GM21825 (cell line): ENCODE data around the gene NEK7.
"Not testable (repeated sequence)": the region's sequence is repeated elsewhere in the genome, so short reads cannot be mapped to it uniquely, and the experiment has no call there.

Source experiments
- ATAC-seq: cut with Tn5 transposase; IDR thresholded peaks from one replicate; pipeline ENCODE4 v1.9.1; 2021; ENCODE audit warnings: mild to moderate bottlenecking, moderate library complexity; ENCODE audit not compliant: unreplicated experiment

Gene NEK7

DNA sequence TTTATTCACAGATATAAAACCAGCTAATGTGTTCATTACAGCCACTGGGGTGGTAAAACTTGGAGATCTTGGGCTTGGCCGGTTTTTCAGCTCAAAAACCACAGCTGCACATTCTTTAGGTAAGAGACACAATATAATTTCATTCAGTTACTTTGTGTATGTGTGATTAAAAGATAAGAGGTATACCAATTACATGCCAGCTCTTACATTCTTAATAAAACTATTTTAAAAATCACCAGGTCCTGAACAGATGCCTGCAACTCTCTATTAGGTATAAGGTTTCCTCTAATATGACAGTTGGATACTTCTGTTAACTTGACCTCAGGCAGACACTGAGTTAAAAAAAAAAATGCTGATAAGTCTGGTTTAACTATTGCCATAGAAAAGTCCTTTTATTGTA lies 122.1 kb downstream of the NEK7 start:
- ATAC-seq = no peak

DNA sequence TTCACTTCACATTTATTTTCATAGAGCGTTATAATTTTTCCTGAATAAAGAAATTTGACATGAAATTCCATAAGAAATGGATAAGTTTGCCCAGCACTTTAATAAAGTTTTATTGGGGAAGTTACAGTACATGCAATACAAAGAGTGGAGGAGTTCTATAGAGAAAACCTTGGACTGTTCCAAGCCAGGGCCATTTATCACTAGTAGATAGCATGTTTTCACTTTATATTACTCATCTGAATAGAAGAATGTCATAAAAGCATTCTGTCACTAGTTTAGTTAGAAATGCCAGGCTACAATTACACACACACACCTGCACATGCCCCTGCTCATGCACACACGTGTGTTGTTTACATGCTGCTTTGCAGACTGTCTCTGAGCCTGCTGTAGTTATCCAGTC lies 123.3 kb downstream of the NEK7 start:
- no peak for ATAC-seq

DNA sequence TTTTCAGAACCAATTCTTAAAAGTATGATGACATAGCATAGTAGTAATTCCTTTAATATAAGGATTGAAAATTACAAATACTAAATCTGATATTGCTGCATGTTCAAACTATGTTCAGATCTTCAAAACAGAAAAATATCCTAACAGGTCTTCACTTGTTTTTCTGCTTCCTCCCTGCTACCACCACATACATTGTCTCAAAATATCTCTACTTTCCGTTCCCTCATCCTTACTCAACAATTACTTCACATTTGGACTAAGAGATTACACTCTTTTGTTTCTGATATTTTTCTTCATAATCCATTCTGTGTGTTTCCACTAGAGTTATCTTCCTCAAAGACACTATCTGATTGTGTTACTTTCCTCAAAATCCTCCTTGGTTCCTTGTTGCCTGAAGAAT lies 125.1 kb downstream of the NEK7 start:
- no peak for ATAC-seq

DNA sequence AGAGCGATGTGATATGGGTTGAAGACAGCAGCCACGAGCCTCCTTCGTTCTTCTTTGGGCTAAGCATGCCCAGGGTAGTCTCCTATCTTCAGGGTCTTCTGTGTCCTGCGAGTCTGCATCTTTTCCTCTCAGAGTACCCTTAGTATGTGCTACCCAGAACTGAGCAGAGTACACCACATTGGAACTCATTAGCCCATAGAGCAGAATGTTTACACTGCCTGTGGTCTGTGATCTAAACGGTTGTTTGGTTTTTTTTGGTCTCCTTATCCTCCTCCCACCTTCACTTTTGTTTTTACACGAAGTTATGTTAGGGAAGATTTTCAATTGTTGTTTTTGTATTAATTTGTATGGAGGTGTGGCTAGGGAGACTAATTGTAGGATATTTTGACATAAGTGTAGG lies 126.4 kb downstream of the NEK7 start:
- ATAC-seq = no peak

DNA sequence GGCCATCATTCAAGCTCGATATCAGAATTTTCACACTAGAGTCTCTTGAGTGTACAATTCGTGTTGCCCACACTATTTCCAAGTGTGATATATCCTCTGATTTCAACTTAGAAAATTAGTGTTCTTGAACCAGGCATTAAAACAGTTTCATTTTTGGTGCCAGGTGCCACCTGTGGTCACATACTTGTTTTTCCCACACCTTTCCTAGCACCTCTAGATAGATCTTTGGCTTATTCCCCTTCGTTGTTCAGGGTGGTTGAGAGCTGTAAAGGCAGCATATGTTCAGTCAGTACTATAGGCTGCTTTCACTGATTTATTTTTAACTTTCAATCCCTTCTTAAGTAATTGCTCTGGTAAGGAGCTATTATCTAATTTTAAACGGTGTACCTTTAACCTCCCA lies 131.1 kb downstream of the NEK7 start:
- ATAC-seq = no peak

GRCh38 chr1:198290089-198290683 lies 133.4 kb downstream of the NEK7 start:
- ATAC-seq = no peak

GRCh38 chr1:198291036-198291435 lies 134.2 kb downstream of the NEK7 start:
- ATAC-seq = no peak

GRCh38 chr1:198291924-198292323 lies 135.1 kb downstream of the NEK7 start:
- no peak for ATAC-seq

DNA sequence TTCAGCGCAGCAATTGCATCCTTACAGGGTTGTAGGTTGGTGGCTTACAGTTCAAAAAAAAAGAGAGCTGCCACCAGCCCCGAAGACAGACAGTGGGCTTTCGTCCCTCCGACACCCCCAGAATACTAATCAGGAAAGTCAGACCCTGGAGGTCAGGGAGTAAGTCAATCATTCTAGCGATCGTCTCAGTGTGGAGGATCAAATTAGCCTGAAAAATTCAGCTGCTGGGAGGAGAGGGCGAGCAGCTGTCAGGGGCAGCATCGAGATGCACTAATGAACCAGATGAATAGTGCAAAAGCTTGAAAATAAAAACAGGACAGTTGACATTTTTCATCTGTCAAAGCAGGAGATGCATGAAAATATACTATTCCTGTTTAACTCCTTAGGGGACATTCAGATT lies 138.4 kb downstream of the NEK7 start:
- no peak for ATAC-seq

DNA sequence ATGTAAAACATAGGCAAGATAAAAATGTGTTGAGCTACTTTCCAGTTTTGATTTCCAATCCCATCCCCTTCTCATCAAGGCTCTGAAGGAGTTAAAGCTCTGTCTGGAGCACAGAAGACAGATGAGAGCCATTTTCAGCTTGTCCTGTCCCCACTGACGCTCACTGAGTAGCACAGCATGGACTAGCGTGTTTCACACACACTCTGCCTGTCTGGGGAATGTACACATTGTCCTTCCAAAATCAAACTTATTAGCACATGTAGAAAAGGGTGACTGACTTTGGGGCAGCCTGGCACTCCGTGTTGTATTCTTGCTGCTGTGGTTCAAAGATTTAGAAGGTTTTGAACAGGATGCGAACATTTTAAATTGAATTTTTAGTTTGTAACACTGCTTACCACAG lies 139.2 kb downstream of the NEK7 start:
- ATAC-seq = no peak

DNA sequence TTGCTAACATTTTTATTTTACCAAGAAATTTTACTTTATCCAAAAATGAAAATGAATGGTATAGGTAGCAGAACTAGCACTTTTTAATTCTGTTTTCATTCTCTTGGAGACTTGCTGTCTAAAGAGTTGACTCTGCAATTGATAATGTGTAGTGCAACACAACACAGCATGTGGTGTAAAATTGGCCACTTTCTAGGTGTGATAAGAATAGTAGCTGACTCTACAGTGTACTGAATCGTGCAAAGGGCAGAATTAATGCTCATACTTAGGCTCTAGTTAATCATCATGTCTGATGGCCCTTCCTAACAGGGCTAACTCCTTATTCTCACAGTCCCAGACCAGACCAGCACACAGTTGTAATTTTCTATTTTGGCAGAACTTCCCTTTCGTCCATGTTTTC lies 140.5 kb downstream of the NEK7 start:
- ATAC-seq = no peak

- ATAC-seq = no peak
Observed at GRCh38 chr1:198298640-198299039, 141.8 kb downstream of the NEK7 start.

- ATAC-seq = no peak
Observed at GRCh38 chr1:198300451-198300850, 143.7 kb downstream of the NEK7 start.

DNA sequence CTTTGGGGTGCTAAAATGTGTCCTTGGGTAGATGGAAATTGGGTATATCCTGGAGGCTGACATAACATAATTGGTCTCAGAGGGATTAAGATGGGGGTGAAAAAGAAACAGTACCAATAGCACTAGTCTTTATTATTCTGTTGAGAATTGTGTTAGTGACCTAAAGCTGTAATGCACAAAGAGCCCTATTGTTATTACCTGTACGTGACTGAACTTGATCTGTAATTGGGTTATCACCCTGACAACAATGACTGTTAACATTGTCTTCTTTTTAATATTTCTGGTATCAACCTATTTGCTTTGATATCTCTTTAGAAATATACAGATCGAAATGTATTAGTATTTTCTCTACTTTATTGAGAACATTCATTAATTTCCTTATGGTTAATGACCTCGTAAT lies 147.6 kb downstream of the NEK7 start:
- no peak for ATAC-seq

- not testable (repeated sequence) for ATAC-seq
Observed at GRCh38 chr1:198314817-198315216, 158.0 kb downstream of the NEK7 start.

- not testable (repeated sequence) for ATAC-seq
Observed at GRCh38 chr1:198315331-198315730, 158.5 kb downstream of the NEK7 start.

GRCh38 chr1:198316546-198317100 lies 159.8 kb downstream of the NEK7 start:
- ATAC-seq = no peak

DNA sequence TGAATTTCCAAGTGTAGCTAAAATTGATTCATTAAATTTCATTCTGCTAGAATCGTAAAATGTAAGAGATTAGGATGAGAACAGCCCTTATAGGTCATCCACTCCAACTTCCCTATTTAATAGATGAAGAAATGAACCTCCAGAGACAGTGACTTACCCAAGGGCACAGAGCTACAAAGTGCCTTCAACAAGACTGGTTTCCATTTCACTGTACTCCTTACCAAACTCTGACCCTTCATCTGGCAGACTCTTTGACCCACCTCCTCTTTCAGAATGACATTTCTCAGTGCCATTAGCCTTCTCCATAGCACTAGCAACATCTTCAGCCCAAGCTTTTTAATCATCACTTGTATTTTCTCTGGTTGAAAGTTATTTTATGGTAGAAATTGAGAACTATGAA lies 161.3 kb downstream of the NEK7 start:
- no peak for ATAC-seq

DNA sequence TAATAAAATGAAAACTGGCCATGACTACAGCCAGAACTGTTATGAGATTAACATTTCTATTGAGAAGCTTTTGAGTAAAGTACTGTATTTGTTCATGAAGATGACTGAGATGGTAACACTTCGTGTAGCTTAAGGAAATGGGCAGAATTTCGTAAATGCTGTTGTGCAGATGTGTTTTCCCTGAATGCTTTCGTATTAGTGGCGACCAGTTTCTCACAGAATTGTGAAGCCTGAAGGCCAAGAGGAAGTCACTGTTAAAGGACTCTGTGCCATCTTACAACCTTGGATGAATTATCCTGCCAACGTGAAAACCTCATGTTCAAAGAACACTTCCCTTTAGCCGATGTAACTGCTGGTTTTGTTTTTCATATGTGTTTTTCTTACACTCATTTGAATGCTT lies 164.0 kb downstream of the NEK7 start:
- no peak for ATAC-seq

DNA sequence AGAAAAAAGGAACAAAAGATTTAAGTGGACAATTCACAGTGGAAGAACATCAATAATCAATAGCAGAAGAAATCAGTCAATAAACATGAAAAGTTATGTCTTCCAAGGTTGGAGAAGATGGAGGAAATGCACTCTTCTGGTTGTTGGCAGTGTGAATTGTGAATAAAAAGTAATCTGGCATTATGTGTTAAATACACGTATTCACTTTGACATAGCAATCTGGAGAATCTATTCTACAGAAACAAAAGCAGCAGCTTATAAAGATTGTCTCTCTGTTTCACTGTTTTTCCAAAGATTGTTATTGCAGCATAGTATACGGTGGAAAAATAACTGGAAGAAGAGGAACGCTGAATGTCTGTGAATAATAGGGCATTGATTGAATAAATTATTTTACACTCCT lies 169.4 kb downstream of the NEK7 start:
- ATAC-seq = no peak

GRCh38 chr1:198326915-198327314 lies 170.1 kb downstream of the NEK7 start:
- no peak for ATAC-seq

- no peak for ATAC-seq
Observed at GRCh38 chr1:198328458-198329032, 171.7 kb downstream of the NEK7 start.
